Spleen (tissue), 7 donors: Measurements from ENCODE around the gene NCAN.

ENCODE experiments used
- CTCF ChIP-seq, 11 experiments: fragments of 200-600 bp in 7 of 11; fragments of 450-650 bp in 4 of 11; sonication (generic) in 4 of 11; IDR thresholded peaks in 8 of 11; conservative IDR thresholded peaks in 3 of 11; 1 replicate in 7 of 11; 2 replicates in 4 of 11; pipeline versions ENCODE4 v1.4.0 to v1.8.0; 2016 to 2021; ENCODE audit warnings: antibody characterized with exemption in 11 of 11, inconsistent platforms in 4 of 11, mild to moderate bottlenecking in 1 of 11
- POLR2AphosphoS5 ChIP-seq, 3 donors: sonication (generic); formaldehyde crosslinking; IDR thresholded peaks; one replicate each; pipeline ENCODE4 v1.5.1; 2017; ENCODE audit warnings: antibody characterized with exemption in 3 of 3
- donor health status: DM: no; HTN: no; CAD: no; lungs with moderate emphysema.
- donor health status: DM: no; HTN: no; CAD: no.
- donor health status: DM: no; HTN: no; CAD: no.

GRCh38 chr19:19214159-19214490 is 2.4 kb downstream of the NCAN start:
- TF ChIP-seq CTCF (IDR thresholded peaks at IDR 0.05 in 8 of 11, conservative IDR thresholded peaks at IDR 0.05 in 3 of 11) (no peak), POLR2AphosphoS5 (IDR thresholded peaks at IDR 0.05) (no peak)
